Left lobe of liver (tissue), 2 donors: ENCODE data around the gene KCNQ5. TPM values are rescaled to one million over a fixed set of nuclear protein-coding genes. Genes with fewer than 3 reads are reported as not detected.
A peak's percentile ranks its signal among the peaks of the same experiment; 100 is the strongest.
"Not testable (repeated sequence)": the region's sequence is repeated elsewhere in the genome, so short reads cannot be mapped to it uniquely, and the experiment has no call there.

Experiments
- ATAC-seq: fragments of 200-7000 bp; cut with Tn5 transposase; one replicate; pipeline ENCODE4 v1.9.1; 2020; ENCODE audit warnings: mild to moderate bottlenecking, moderate library complexity
- DNase-seq: peaks from one replicate; pipeline ENCODE4 v3.0.0-alpha.2; 2020; ENCODE audit warnings: low spot score
- total RNA-seq: library from RNA; stranded (reverse); gene quantifications from one replicate; pipeline ENCODE4 v1.2.1, GENCODE V29; 2021
- donor health status: DM: no; HTN: no; CAD: no; lungs with moderate emphysema.
- donor health status: DM: no; HTN: yes; CAD: no.

Gene KCNQ5
- total RNA-seq, 1 donor from 2014 or later: not detected

DNA sequence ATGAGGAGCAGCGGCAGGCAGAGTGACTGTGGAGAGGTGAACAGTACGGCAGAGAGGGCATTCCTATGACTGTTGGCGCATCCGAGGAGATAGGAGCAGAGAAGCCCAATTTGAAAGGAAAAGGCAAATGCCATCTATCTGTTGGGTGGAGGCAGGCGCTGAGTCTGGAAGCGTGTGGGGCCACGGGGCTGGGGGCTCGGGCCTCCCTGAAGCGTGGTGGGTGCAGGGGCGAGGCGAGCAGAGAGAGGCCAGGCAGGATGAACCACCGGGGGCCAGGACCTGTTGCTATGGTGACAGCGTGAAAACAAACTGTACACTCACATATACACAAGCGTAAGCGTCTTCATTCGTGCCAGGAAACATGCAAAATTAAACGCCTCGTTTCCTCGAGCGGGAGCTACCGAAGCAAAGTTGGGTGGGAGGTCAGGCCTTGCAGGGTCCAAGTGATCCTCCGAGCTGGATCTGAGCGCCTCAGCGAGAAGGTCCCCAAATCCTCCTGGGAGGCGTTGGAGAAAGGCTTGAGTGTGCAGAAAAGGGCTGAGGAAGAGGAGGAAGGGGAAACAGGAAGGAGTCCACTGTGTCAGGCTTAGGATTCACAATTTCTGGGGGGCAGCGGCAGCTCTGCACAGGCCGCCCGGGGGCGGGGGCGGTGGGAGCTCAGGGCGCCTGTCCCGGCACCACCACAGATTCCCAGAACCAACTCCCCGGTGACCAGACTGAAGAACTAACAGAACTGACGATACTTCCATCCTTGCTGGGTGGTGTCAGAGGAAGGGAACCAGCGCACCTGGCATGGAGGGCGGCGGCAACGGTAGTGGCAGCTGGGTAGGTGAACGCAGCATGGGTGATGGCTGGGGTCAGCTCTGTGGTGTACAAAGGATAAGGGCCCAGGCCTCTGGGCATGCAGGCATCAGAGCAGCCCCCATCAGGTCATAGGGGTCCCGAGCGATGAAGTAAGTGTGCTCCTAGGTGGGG is 535.2 kb downstream of the KCNQ5 start:
- no peak for ATAC-seq
- DNase-seq: no peak

DNA sequence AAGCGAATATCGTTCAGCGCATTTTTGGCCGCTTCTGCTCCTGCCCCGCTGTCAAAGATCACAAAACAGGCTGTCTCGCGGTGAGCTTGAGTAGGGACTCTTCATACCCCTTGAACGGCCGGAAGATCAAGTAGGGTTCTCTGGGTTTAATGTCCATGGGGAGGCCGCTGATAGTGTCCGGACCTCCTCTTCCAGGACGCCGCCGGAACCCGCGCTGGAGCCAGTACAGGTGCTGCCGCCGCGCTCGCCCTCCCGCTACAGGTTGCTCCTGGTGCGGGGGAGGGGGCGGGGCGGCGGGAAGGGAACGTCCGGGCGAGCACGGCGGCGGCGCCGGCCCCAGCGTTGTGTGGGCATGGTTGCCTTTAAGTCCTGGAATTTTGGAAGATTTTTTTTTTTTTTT is 536.0 kb downstream of the KCNQ5 start:
- DNase-seq: no peak
- ATAC-seq: no peak

DNA sequence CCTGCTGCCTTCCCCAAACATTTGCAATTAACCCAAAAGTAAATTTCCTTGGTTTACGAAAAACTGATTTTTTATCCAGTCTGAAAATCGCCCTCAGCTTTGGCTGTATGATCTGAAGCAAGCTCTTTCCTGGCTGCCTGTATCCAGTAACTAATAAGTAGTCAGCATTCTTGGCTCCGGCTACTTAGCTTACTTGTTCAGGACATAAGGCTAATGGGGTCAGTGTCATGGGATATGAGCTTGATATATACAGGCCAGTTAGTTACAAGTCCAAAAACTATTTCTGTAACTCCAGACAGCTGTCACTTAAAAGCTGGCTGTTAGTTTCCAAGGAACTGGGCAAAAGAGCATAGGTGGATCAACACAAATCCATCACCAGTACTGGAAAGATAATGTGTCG is 547.2 kb downstream of the KCNQ5 start:
- DNase-seq (no peak), ATAC-seq (no peak)

DNA sequence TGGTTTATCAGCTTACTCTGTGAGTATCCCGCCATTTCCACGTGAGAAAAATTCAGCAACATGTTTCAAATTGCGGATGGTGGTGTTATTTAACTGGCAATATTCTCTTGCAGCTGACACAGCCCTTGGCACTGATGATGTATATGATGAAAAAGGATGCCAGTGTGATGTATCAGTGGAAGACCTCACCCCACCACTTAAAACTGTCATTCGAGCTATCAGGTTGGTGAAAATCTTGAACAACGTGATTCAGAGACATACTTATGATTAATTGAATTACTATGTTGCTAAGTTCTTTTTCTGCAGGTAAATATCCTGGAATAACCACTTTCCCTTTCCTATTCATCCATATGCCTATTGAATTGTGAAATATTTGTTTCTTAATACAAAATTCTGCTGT is 547.8 kb downstream of the KCNQ5 start:
- DNase-seq (no peak), ATAC-seq (no peak)

DNA sequence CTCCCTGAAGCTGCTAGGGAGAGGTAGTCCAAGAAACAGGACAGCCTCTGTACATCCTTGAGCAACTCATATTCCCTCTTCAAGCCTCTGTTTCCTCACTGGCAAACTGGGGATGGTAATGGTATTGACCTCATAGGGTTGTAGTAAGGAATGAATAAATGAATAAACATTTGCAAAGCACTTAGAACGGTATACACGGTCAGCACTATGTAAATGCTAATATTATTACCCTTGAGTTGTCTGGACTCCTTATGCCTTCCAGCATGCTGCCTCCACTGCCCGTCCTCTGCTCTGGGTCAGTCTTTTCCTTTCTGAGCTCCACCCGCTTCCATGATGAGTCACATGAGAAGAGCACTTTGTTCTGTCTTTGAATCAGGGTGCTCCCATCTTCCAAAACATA is 552.8 kb downstream of the KCNQ5 start:
- no peak for DNase-seq
- ATAC-seq: no peak

DNA sequence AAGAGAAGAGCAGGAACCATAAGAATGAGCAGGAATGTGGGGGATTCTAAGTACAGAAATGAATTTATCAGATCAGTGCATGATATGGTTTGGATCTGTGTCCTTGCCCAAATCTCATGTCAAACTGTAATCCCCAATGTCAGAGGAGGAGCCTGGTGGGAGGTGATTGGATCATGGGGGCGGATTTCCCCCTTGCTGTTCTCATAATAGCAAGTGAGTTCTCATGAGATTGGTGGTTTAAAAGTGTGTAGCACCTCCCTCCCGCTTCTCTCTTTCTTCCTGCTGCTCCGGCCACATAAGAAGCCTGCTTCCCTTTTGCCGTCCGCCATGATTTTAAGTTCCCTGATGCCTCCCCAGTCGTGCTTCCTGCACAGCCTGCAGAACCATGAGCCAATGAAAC is 554.2 kb downstream of the KCNQ5 start:
- ATAC-seq (no peak), DNase-seq (no peak)

DNA sequence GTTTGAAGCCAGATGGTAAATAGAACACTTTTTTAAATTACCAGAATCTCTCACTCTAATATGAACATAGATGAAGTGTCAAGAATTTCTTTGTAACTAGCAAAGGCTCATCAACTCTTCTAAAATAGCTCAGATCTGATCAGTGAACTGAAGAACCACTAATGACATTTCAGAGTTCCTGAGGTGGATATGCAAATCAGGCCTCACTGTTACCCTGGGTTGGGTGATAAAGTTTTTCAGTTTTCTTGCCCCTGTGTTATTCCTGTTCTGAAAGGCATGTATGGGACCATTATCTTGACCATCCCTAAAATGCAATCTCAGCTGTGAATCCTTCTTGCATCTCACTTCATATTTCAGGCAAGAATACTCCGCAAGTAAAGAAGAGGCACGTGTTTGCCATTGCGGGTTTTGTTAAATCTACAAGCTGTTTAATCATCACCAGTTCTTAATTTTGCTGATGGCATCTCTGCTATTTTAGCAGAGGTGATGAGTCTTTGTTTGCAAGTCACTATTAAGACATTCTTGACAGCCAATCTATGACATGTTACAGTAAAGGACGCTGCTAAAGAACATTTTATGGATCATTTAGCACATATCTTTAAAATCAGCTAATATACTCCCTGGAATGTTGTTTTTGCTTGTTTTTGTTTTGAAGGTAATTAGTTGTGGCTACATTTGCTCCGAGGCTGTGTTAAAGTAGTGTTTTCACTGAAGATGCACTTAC is 555.5 kb downstream of the KCNQ5 start:
- no peak for DNase-seq
- no peak for ATAC-seq

DNA sequence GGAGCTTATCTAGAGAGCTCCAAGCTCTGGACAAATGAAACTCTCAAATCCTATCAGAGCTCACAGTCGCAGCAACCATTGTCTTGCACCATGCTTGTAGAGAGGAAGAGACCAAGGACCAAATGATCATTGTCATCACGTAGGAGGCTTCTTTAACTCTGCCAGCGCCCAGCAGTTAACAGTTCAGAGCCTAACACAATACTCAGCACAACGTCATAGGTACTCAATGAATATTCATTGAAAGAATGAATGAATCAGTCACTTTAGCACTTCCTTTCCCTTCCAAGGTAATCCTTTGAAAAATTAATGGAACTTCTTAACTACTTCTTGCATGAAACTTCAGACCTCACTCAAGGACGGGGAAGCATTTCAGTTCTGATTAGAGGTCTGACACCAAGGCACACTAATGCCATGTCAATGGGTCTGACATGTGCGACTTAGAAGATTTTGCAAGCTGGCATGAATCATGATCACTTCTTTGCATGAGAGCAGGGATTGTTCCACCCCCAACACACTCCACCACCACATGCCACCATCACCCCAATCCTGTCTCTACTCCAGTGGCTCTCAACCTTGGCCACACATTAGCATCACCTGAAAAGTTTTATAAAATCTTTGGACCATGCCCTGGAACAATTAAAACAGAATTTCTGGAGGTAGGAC is 558.3 kb downstream of the KCNQ5 start:
- DNase-seq: no peak
- ATAC-seq: no peak

DNA sequence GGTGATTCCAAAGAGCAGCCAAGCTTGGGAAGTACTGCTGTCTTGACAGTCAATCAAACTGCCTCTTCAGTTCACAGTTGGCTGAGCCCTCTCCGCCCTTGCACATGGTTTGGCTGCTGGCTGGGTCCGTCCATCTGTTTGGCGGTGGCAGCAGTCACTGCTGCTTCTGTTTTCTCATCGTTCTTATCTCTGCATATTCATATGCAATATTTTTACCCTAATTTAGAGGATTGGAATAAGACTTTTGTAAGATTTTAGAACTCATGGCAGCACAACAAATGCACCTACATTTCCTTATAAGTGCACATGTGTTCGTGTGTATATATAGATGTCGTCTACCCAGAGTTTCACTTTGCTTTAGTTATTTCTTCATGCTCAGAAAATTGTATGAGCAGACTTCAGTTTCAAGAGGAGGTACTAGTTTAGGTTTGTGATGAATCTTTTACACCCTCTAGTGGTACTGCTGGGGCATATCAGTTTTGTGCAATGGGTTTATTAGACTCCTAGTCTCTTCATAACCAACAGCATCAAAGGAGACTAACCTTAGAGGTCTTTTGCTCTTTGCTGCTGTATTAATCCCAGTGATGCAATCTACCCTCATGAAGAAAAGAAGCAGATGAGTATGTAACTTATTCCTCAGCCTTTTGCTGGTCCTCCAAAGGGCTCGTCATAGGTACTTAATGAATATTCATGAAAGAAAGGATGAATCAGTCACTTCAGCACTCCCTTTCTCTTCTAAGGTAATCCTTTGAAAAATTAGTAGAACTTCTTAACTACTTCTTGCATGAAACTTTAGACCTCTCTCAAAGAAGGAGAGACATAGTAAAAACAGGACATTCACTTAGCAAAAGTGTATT is 559.1 kb downstream of the KCNQ5 start:
- ATAC-seq: peak; percentile 97

DNA sequence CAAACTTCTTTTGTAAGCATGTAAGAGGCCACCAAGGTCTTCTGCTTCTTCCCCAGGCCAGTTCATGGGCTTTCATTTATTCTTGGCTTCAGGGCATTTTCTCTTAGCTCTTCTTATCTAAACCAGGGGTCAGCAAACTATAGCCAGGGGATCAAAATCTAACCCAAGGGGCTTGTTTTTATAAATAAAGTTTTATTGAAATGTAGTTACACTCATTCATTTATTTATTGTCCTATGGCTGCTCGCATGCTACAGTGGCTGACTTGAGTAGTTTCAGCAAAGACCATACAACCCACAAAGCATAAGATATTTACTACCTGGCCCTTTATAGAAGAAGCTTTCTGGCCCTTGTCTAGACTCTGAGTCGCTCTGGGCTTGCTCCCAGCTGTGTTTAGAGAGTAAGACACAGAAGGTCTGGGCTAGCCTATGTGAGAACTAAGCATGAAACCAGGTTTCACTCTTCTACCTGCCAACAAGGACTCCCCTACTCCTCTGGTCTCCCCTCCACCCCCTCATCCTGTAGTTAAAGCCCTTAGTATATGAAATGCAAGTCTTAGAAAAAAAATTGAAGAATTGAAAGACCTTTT is 560.2 kb downstream of the KCNQ5 start:
- ATAC-seq (no peak), DNase-seq (no peak)

More for the DNA sequence above, 559.1 kb downstream of the KCNQ5 start:
- DNase-seq: no peak

DNA sequence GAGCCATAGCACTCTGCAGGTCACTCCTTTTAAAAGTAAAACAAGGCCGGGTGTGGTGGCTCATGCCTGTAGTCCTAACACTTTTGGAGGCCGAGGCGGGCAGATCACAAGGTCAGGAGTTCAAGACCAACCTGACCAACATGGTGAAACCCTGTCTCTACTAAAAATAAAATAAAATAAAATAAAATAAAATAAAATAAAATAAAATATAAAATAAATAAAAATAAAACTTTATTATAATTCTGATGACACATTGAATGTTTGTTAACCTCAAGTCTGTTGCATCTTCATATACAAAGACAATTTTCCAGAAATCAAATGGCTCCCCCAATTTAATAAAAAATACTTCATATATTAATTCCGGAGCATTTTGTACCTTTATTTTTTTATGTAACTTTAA is 571.4 kb downstream of the KCNQ5 start:
- not testable (repeated sequence) for DNase-seq, ATAC-seq

DNA sequence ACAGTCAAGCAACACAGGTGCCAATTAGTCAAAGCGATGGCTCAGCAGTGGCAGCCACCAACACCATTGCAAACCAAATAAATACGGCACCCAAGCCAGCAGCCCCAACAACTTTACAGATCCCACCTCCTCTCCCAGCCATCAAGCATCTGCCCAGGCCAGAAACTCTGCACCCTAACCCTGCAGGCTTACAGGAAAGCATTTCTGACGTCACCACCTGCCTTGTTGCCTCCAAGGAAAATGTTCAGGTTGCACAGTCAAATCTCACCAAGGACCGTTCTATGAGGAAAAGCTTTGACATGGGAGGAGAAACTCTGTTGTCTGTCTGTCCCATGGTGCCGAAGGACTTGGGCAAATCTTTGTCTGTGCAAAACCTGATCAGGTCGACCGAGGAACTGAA is 572.9 kb downstream of the KCNQ5 start:
- DNase-seq (no peak), ATAC-seq (no peak)

DNA sequence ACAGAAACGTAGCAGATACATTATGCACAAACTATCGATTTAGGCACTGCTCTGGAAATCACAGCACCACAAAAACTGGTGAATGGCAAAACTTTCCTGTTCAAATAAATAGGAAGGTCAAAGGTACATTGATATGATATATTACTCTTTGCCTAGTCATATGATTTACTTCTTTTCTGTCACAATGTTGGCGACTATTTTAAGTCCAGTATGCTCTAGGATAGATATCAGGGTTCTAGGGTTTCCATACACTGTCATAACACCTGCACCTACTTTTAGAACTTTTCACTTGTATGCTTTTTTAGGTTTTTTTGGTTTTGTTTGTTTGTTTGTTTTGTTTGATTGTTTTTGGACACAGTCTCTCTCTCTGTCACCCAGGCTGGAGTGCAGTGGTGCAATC is 578.4 kb downstream of the KCNQ5 start:
- ATAC-seq (no peak), DNase-seq (no peak)

DNA sequence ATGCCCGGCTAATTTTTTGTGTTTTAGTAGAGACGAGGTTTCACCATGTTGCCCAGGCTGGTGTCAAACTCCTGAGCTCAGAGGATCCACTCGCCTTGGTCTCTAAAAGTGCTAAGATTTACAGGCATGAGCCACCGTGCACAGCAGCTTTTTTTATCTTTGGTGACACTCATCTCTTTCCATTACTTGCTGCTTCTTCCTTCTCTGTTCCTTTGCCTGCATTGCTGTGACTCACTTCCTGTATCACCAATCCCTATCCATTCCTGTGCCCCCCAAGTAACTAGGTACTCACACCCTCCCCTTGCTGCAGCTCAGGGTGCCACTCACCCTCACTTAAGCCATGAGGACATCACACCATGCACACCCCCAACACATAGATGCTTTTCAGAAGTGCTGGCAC is 578.9 kb downstream of the KCNQ5 start:
- DNase-seq: no peak
- ATAC-seq: no peak

DNA sequence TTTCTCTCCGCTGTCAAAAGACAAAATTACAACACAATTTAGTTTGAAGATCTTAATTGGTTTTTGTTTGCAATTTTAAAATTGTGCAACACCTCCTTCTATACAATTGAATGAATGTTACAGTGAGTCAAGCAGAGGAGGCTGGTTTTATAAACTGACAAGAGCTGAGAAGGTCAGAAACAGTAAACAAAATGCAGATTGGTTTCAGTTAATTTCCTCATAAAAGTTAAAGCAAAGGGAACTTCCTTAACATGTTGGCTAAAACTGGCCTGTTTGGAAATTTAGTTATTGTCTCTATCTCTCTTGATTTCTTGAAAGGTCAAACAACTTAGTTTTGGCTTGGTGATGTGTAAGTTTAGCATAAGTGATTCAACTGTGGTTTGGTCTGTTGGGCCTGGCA is 581.2 kb downstream of the KCNQ5 start:
- ATAC-seq (no peak), DNase-seq (no peak)

DNA sequence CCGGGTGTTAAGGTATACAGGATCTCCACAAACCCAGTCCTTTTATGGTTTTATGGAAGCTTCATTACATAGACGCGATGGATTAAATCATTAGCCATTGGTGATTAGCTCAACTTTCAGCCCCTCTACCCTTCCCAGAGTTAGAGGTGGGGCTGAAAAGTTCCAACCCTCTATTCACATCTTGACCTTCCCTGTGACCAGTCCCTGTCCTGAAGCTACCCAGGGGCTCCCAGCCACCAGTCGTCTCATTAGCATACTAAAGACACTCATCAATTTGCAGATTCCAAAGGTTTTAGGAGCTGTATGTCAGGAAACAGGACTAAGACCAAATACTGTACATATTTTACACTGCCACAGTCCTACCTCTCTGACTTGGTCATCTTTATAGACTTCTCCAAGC is 582.4 kb downstream of the KCNQ5 start:
- DNase-seq (no peak), ATAC-seq (no peak)

DNA sequence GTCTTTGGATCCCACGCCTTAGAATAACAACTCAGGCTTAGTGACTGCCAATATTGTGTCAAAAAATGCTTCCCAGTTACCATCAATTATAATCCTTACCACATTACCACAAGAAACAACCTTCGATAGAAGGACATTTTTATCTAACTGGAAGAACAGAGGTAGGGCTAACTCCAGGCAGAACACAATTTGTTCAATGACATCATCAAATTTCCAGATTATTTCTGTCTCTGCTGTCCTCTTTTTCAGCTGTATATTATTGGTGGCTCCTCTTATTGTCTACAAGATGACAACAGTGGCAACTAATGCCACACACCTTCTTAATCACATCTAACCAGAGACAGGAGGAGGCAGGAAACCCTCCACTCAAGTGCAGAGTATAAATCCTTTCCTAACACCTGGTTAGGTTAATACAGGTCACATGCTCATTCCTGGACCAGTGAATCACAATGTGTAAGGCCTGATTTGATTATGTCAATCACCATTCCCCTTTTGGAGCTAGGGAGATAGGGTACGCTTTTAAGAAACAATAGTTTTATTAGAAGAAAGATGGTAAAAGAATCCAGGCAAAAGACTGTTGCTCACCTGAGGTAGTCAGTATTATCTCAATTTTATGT is 585.5 kb downstream of the KCNQ5 start:
- ATAC-seq: no peak

DNA sequence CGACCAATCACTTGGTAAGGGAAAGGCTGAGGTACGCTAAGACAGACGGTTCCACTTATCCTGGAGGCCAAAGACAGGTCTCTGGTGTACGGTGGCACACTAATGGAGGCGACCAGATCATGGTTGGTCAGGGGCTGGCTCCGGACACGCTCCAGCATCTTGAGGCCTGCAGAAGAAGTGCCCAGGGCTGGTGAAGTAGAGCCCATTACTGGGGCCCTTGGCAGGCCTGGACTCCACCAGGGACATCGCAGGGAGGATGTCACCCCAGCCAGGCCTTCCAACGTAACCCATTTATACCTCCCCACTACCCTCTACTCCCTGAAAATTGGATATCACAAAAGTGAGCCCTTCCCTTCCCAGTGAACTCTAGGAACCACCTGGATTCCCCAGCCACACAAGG is 587.3 kb downstream of the KCNQ5 start:
- DNase-seq: no peak
- ATAC-seq: no peak

More for the DNA sequence above, 585.5 kb downstream of the KCNQ5 start:
- DNase-seq: no peak

DNA sequence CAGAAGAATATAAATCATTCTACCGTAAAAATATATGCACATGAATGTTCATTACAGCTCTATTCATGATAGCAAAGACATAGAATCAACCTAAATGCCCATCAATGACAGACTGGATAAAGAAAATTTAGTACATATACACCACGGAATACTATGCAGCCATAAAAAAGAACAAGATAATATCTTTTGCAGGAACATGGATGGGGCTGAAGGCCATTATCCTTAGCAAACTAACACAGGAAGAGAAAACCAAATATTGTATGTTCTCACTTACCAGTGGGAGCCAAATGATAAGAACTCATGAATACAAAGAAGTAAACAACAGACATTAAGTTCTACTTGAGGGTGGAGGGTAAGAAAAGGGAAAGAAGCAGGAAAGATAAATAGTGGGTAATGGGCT is 595.0 kb downstream of the KCNQ5 start:
- ATAC-seq: no peak
- no peak for DNase-seq

DNA sequence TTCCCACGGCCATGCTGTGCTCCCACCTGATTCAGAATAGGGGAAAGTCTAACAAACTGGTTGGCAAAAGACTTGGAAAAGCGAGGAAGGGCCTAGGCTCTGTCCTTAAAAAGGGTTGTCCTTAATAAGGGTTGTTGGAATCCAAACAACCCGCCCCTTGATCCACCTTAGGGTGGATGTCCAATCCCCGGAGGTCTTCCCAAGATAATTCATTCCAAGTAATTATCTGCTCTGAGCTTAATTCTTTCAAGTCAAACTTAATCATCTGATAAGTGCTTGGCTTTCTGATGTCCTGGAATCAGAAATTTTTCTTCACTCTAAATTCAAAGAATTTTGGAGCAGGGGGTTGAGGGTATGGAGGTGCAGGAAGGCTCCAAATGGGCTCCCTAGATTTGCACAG is 603.5 kb downstream of the KCNQ5 start, which contains the start of gene KHDC1L:
Gene KHDC1L, minus strand, starts transcription at position 101 of the 400 bp plus-strand sequence. Its CDS starts 88 bp downstream, at position 13.
- ATAC-seq: no peak
- no peak for DNase-seq
